ENCODE measurements around the gene PCBP2.

PCBP2 gene

DNA sequence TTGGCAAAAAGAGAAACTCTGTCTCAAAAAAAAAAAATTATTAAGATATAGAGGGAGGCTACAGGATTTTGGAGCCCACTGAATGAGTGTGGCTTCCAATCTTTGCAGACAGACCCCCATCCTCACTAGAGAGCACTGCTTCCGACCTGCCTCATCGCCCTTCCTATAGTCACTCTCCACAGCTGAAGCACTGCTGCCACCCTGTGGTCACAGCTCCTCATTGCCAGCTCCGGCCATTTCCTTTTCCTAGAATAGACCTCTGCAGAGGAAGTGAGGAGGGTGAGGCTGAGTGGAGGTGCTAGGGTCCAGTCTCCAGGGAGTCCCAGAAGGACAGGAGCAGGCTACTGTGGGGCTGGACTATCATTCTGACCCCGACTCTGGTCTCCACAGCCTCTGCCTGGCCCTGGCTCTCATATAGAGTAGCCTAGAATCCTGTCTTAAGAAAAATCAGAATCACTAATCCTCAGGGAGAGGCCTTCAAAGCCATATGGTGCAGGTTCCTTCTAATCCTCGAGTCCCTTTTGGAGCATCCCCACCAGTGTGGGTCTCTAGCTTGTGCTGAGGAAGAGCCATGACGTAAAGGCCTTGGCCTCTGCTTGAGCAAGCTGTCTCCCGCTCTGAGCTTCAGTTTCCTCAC, 56.8 kb downstream of the PCBP2 start:
- DNase-seq (ENCODE audit: low spot score): peak; percentile 79

GRCh38 chr12:53510181-53510812, 58.4 kb downstream of the PCBP2 start:
- DNase-seq (ENCODE audit: low spot score): no peak

- no peak for DNase-seq (ENCODE audit: low spot score)
These were observed 62.0 kb downstream of the PCBP2 start for GRCh38 chr12:53513712-53514410.

- no peak for DNase-seq (ENCODE audit: low spot score)
These were observed 62.9 kb downstream of the PCBP2 start for GRCh38 chr12:53514628-53515290.

GRCh38 chr12:53515291-53515680, 63.4 kb downstream of the PCBP2 start:
- no peak for DNase-seq (ENCODE audit: low spot score)

DNA sequence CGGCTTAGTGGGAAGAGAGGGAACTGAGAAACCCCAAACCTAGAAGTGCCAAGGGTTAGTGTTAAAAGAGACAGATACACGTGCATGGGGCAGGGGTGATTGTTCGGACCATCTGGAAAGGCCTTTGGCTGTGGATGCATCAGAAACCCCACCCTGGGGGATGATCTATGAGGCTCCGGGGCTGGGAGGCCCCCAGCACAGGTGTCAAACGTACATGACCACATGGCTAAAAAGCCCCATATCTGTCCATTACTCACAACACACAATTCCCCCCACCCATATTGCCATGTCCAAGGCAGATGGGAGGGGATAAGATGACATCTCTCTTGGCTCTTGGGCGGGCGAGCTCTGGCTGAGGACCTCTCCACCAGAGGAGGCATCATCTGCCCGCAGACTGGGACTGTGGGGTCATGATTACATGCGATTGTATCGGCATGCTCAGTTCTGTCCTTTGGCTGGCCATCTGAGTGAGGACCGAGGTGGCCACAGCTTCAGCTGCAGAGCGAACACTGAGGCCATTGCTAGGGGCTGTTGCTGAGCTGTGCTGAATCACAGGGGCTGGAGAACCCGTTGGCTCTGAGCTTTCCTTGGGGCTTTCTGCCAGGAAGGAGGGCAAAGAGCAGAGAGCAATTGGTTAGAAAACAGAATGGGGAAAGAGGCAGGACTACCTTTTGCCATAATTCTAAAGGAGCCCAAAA, 65.0 kb downstream of the PCBP2 start:
- DNase-seq (ENCODE audit: low spot score): no peak

GRCh38 chr12:53518381-53518780, 66.5 kb downstream of the PCBP2 start:
- DNase-seq (ENCODE audit: low spot score): no peak

- DNase-seq (ENCODE audit: low spot score): no peak
These were observed 71.2 kb downstream of the PCBP2 start for GRCh38 chr12:53523131-53523530.

DNA sequence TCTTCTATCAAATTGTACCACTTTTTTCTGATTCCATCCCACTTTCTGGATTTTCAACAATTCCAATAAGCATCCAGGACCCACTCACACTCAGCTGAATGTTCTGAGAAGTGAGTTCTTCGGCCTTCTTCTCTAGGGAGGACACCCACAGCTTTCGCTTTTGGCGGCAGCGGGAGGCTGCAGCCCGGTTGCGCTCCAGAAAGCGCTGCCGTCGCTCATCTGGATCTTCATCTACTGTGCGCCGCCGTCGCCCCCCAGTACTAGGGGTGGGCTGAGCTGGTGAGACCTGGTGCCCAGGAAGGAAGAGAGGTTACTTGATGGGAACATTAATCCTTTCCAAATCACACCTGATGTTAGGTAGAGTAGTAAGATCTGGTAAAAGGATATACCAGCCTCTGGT, 72.6 kb downstream of the PCBP2 start:
- DNase-seq (ENCODE audit: low spot score): no peak

GRCh38 chr12:53530061-53530460, 78.2 kb downstream of the PCBP2 start:
- DNase-seq (ENCODE audit: low spot score): no peak
